Measurements from ENCODE around the gene PEAK1. TPM values are rescaled to one million over a fixed set of nuclear protein-coding genes. Genes with fewer than 3 reads are reported as not detected.
"Not testable (repeated sequence)": the region's sequence is repeated elsewhere in the genome, so short reads cannot be mapped to it uniquely, and the experiment has no call there.

PEAK1 gene
- total and polyA plus RNA-seq, 3 experiments from 2014 or later, result 2.2 to 26.3 (median 25.1) TPM

DNA sequence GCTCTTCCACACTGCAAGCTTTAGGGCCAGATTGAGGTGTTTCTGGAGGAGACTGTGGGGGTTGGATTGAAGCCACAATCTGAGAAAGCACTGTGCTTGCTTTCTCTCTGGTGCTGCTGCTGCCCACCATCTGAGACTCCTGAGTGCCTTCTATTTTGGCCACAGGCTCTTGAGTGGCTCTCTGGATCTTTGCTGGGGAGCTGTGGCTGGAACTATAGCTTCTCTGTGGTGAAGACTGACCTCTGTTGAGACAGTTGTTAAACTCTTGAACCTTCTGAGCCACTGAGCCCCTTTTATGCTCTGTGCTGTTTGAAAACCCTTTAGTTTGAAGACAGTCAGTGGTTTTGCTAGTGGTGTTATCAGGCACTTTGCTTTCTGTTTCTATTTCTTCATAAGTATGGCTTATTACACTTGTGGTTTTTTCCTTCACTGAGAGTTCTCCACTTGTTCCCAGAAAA, 240.3 kb downstream of the PEAK1 start:
- Histone ChIP-seq H3K4me1 (ENCODE audit: insufficient read depth, low read length) (peaks cover 46% of the 10 kb centered on the region), H3K36me3 (ENCODE audit: insufficient read depth, low read length) (no peaks in the 10 kb centered on the region), H3K9me3 (ENCODE audit: low read length) (no peaks in the 10 kb centered on the region), H3K27ac (ENCODE audit: low read depth, low read length) (no peak overlapping the region), H3K4me3 (ENCODE audit: low read length) (peak overlapping the region; percentile 38), H3K27me3 (ENCODE audit: insufficient read depth, low read length, poor library complexity, severe bottlenecking) (no peaks in the 10 kb centered on the region)
- H3K27me3 Mint-ChIP-seq, result no peaks in the 10 kb centered on the region
- peak overlapping the region; percentile 25 to 80 (median 73) for H3K4me3 Mint-ChIP-seq
- H3K27ac Mint-ChIP-seq, result peak overlapping the region; percentile 65 to 99 (median 94)
- no peaks in the 10 kb centered on the region for H3K36me3 Mint-ChIP-seq
- no peaks in the 10 kb centered on the region for H3K9me3 Mint-ChIP-seq
- DNase-seq, result peak in 2 of 5 donors; percentile 26 to 38
- peaks cover 45 to 55% (median 46%) of the 10 kb centered on the region in 3 donors for H3K4me1 Mint-ChIP-seq
- POLR2A ChIA-PET, result interaction anchor here (0.8 to 2.6 kb wide), 2 partner anchors 19 to 108 kb away, joined by 3 to 9 read pairs; partner anchors contain the start of gene TSPAN3
- CTCF ChIA-PET, result interaction anchor here (0.8 to 2.0 kb wide), 4 partner anchors 14 to 318 kb away, joined by 3 to 6 read pairs (median 4); no protein-coding TSS in a partner anchor

- ChIA-PET POLR2A (no interaction called here), CTCF (no interaction called here)
- H3K27me3 Mint-ChIP-seq, result peaks cover 0 to 1% of the 10 kb centered on the region in 2 donors
- Histone ChIP-seq H3K4me1 (ENCODE audit: insufficient read depth, low read length) (peaks cover 46% of the 10 kb centered on the region), H3K27ac (ENCODE audit: low read depth, low read length) (no peak overlapping the region), H3K9me3 (ENCODE audit: low read length) (no peaks in the 10 kb centered on the region), H3K4me3 (ENCODE audit: low read length) (no peak overlapping the region), H3K36me3 (ENCODE audit: insufficient read depth, low read length) (no peaks in the 10 kb centered on the region), H3K27me3 (ENCODE audit: insufficient read depth, low read length, poor library complexity, severe bottlenecking) (no peaks in the 10 kb centered on the region)
- DNase-seq, result no peak
- peak overlapping the region in 7 of 8 donors; percentile 65 to 99 (median 91) for H3K27ac Mint-ChIP-seq
- peak overlapping the region in 2 of 7 donors; percentile 30 to 44 for H3K4me3 Mint-ChIP-seq
- no peaks in the 10 kb centered on the region for H3K9me3 Mint-ChIP-seq
- peaks cover 0 to 3% (median 0%) of the 10 kb centered on the region in 3 donors for H3K36me3 Mint-ChIP-seq
- H3K4me1 Mint-ChIP-seq, result peaks cover 45 to 55% (median 47%) of the 10 kb centered on the region in 3 donors
Observed at GRCh38 chr15:77178411-77178810, 241.5 kb downstream of the PEAK1 start.

DNA sequence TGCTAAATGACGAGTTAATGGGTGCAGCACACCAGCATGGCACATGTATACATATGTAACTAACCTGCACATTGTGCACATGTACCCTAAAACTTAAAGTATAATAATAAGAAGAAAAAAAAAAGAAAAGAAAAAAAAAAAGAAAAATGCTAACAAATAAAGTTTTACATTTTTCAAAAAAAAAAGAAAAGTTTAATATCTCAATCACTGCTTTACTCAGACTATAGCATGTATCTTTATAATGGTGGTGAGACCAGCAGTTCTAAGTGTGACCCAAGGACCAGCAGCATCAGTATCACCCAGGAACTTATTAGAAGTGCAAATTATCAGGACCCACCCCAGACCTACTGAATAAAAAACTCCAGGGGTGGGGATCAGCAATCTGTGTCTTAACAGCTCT, 243.8 kb downstream of the PEAK1 start:
- POLR2A ChIA-PET; H3K36me3 Mint-ChIP-seq; DNase-seq; CTCF ChIA-PET; H3K9me3 Mint-ChIP-seq; H3K4me3 ChIP-seq (ENCODE audit: low read length); H3K36me3 ChIP-seq (ENCODE audit: insufficient read depth, low read length); H3K9me3 ChIP-seq (ENCODE audit: low read length); H3K27me3 Mint-ChIP-seq; H3K27ac ChIP-seq (ENCODE audit: low read depth, low read length); H3K4me3 Mint-ChIP-seq; H3K27me3 ChIP-seq (ENCODE audit: insufficient read depth, low read length, poor library complexity, severe bottlenecking): not testable (repeated sequence)
- Mint-ChIP-seq H3K27ac (peak overlapping the region in 1 of 8 donors; percentile 24), H3K4me1 (peaks cover 32 to 37% (median 35%) of the 10 kb centered on the region in 3 donors)
- H3K4me1 ChIP-seq (ENCODE audit: insufficient read depth, low read length), result peaks cover 30% of the 10 kb centered on the region

DNA sequence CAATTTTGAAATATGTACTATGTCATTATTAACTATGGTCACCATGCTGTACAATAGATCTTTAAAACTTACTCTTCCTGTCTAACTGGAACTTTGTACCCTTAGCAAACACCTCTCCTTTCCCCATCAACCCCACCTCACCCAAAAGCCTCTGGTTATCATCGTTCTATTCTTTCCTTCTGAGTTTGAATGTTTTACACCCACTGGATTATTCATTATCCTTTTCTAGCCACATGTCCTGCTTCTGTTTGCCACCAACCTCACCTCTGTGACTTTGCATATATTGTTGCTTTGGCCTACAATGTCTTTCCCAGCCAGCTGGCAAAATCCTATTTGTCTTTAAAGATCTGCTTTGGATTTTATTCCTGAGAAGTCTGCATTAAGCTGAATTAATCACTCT, 246.4 kb downstream of the PEAK1 start:
- peaks cover 0 to 1% of the 10 kb centered on the region in 2 donors for H3K27me3 Mint-ChIP-seq
- peaks cover 0 to 4% (median 0%) of the 10 kb centered on the region in 3 donors for H3K36me3 Mint-ChIP-seq
- Histone ChIP-seq H3K4me1 (ENCODE audit: insufficient read depth, low read length) (peaks cover 3% of the 10 kb centered on the region), H3K4me3 (ENCODE audit: low read length) (no peak overlapping the region), H3K36me3 (ENCODE audit: insufficient read depth, low read length) (no peaks in the 10 kb centered on the region), H3K9me3 (ENCODE audit: low read length) (no peaks in the 10 kb centered on the region), H3K27me3 (ENCODE audit: insufficient read depth, low read length, poor library complexity, severe bottlenecking) (no peaks in the 10 kb centered on the region), H3K27ac (ENCODE audit: low read depth, low read length) (no peak overlapping the region)
- no peak for DNase-seq
- CTCF ChIA-PET, result interaction anchor here (0.8 kb wide), 1 partner anchor 12 kb away, joined by 3 read pairs; no protein-coding TSS in a partner anchor
- no peaks in the 10 kb centered on the region for H3K9me3 Mint-ChIP-seq
- no peak overlapping the region for H3K4me3 Mint-ChIP-seq
- peak overlapping the region in 2 of 8 donors; percentile 0 to 69 for H3K27ac Mint-ChIP-seq
- POLR2A ChIA-PET, result no interaction called here
- H3K4me1 Mint-ChIP-seq, result peaks cover 5 to 16% (median 10%) of the 10 kb centered on the region in 3 donors

GRCh38 chr15:77171221-77171967, 248.5 kb downstream of the PEAK1 start:
- H3K4me1 Mint-ChIP-seq, result peaks cover 0 to 8% (median 0%) of the 10 kb centered on the region in 3 donors

GRCh38 chr15:77168616-77169015, 251.3 kb downstream of the PEAK1 start:
- Mint-ChIP-seq H3K9me3 (no peaks in the 10 kb centered on the region), H3K4me3 (peak overlapping the region in 1 of 7 donors; percentile 17), H3K36me3 (peaks cover 0 to 3% (median 0%) of the 10 kb centered on the region in 3 donors), H3K27ac (no peak overlapping the region), H3K4me1 (peaks cover 11 to 21% (median 11%) of the 10 kb centered on the region in 3 donors), H3K27me3 (peaks cover 0 to 1% of the 10 kb centered on the region in 2 donors)
- POLR2A ChIA-PET, result no interaction called here
- Histone ChIP-seq H3K4me3 (ENCODE audit: low read length) (no peak overlapping the region), H3K9me3 (ENCODE audit: low read length) (no peaks in the 10 kb centered on the region), H3K36me3 (ENCODE audit: insufficient read depth, low read length) (no peaks in the 10 kb centered on the region), H3K27ac (ENCODE audit: low read depth, low read length) (no peak overlapping the region), H3K27me3 (ENCODE audit: insufficient read depth, low read length, poor library complexity, severe bottlenecking) (no peaks in the 10 kb centered on the region), H3K4me1 (ENCODE audit: insufficient read depth, low read length) (peaks cover 4% of the 10 kb centered on the region)
- DNase-seq, result no peak
- CTCF ChIA-PET, result no interaction called here

More at GRCh38 chr15:77171221-77171967, 248.5 kb downstream of the PEAK1 start:
- ChIA-PET POLR2A (no interaction called here), CTCF (no interaction called here)
- DNase-seq, result no peak
- no peaks in the 10 kb centered on the region for H3K9me3 Mint-ChIP-seq
- peaks cover 0 to 1% of the 10 kb centered on the region in 2 donors for H3K27me3 Mint-ChIP-seq
- H3K4me1 ChIP-seq (ENCODE audit: insufficient read depth, low read length), result no peaks in the 10 kb centered on the region
- no peak overlapping the region for H3K27ac ChIP-seq (ENCODE audit: low read depth, low read length)
- H3K4me3 ChIP-seq (ENCODE audit: low read length), result no peak overlapping the region
- no peak overlapping the region for H3K4me3 Mint-ChIP-seq
- H3K36me3 ChIP-seq (ENCODE audit: insufficient read depth, low read length), result no peaks in the 10 kb centered on the region
- no peaks in the 10 kb centered on the region for H3K9me3 ChIP-seq (ENCODE audit: low read length)
- peak overlapping the region in 1 of 8 donors; percentile 13 for H3K27ac Mint-ChIP-seq
- H3K36me3 Mint-ChIP-seq, result peaks cover 0 to 4% (median 0%) of the 10 kb centered on the region in 3 donors
- no peaks in the 10 kb centered on the region for H3K27me3 ChIP-seq (ENCODE audit: insufficient read depth, low read length, poor library complexity, severe bottlenecking)

DNA sequence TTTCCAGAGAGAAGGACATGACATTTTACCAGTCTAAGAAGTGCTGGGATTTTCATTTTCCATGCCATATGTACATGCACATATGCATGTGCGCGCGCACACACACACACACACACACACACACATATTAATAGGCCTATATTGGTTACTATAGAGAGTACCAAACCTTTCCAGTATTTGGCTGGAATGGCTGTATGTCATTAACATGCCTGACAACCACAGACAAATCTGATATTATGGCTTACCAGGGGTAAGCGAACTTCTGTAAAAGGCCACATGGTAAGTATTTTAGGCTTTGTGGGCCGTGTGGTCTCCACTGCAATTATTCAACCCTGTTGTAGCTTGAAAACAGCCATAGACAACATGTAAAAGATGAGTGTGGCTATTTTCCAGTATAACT, 251.8 kb downstream of the PEAK1 start:
- H3K27me3 Mint-ChIP-seq, result no peaks in the 10 kb centered on the region

GRCh38 chr15:77167406-77167805, 252.5 kb downstream of the PEAK1 start:
- no peaks in the 10 kb centered on the region for H3K9me3 ChIP-seq (ENCODE audit: low read length)
- DNase-seq, result no peak
- H3K4me3 ChIP-seq (ENCODE audit: low read length), result no peak overlapping the region
- Mint-ChIP-seq H3K27ac (no peak overlapping the region), H3K36me3 (no peaks in the 10 kb centered on the region), H3K9me3 (no peaks in the 10 kb centered on the region), H3K27me3 (no peaks in the 10 kb centered on the region), H3K4me1 (peaks cover 23 to 32% (median 23%) of the 10 kb centered on the region in 3 donors), H3K4me3 (no peak overlapping the region)
- no peak overlapping the region for H3K27ac ChIP-seq (ENCODE audit: low read depth, low read length)
- CTCF ChIA-PET, result interaction anchor here (1.5 kb wide), 1 partner anchor 36 kb away, joined by 3 read pairs; no protein-coding TSS in a partner anchor
- H3K27me3 ChIP-seq (ENCODE audit: insufficient read depth, low read length, poor library complexity, severe bottlenecking), result no peaks in the 10 kb centered on the region
- H3K4me1 ChIP-seq (ENCODE audit: insufficient read depth, low read length), result peaks cover 4% of the 10 kb centered on the region
- no peaks in the 10 kb centered on the region for H3K36me3 ChIP-seq (ENCODE audit: insufficient read depth, low read length)
- POLR2A ChIA-PET, result interaction anchor here (0.6 kb wide), 1 partner anchor 243 kb away, joined by 4 read pairs; no protein-coding TSS in a partner anchor

More for the DNA sequence above, 251.8 kb downstream of the PEAK1 start:
- no peaks in the 10 kb centered on the region for H3K9me3 ChIP-seq (ENCODE audit: low read length)
- H3K36me3 ChIP-seq (ENCODE audit: insufficient read depth, low read length), result no peaks in the 10 kb centered on the region
- ChIA-PET CTCF (no interaction called here), POLR2A (interaction anchor here (0.6 kb wide), 1 partner anchor 242 kb away, joined by 4 read pairs; no protein-coding TSS in a partner anchor)
- H3K4me1 ChIP-seq (ENCODE audit: insufficient read depth, low read length), result peaks cover 4% of the 10 kb centered on the region
- Mint-ChIP-seq H3K36me3 (no peaks in the 10 kb centered on the region), H3K27ac (no peak overlapping the region), H3K4me3 (no peak overlapping the region), H3K9me3 (no peaks in the 10 kb centered on the region), H3K4me1 (peaks cover 15 to 24% (median 16%) of the 10 kb centered on the region in 3 donors)
- H3K27ac ChIP-seq (ENCODE audit: low read depth, low read length), result no peak overlapping the region
- H3K27me3 ChIP-seq (ENCODE audit: insufficient read depth, low read length, poor library complexity, severe bottlenecking), result no peaks in the 10 kb centered on the region
- no peak for DNase-seq
- no peak overlapping the region for H3K4me3 ChIP-seq (ENCODE audit: low read length)
